ENCODE measurements around the gene RGS10.

RGS10 gene

DNA sequence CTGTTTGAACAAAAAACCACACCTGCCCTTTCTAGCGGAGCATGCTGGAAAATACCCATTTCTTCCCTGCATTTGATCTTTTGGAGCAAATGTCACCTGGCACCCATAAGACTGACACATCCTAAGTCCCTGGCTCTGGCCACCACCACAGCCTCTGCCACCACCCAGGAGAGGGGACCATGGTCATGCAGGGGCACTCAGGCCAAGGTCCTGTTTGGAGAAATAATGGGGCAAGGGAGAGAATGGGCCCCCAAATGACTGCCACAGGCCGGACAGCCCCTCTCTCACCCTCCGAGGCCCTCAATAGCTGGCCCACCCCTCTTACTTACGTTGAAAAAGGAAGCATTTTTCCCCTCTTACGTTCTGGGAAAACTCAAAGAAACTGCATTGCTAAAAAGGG is 35.4 kb downstream of the RGS10 start:
- H3K4me3 ChIP-seq (ENCODE audit: low read depth, low read length), result no peak overlapping the region
- ChIA-PET CTCF (no interaction called here), POLR2A (no interaction called here)
- no peak overlapping the region for H3K27ac ChIP-seq (ENCODE audit: extremely low read depth, low read depth, low read length)
- H3K9me3 ChIP-seq (ENCODE audit: control insufficient read depth, insufficient read depth, low read depth, low read length), result no peaks in the 10 kb centered on the region
- H3K4me1 ChIP-seq (ENCODE audit: control insufficient read depth, insufficient read depth, low read length), result no peaks in the 10 kb centered on the region
- H3K36me3 ChIP-seq (ENCODE audit: control insufficient read depth in 2 of 2, insufficient read depth in 1 of 2, low read length in 2 of 2), result peaks cover 0 to 13% of the 10 kb centered on the region in 2 experiments; a peak in 1 of 3 replicates
- TF ChIP-seq ZNF423 (tag by site-specific recombination; IDR thresholded peaks at IDR 0.05) (no peak), SCRT2 (tag by site-specific recombination; IDR thresholded peaks at IDR 0.05) (no peak), ZNF660 (tag by site-specific recombination; IDR thresholded peaks at IDR 0.05) (no peak), PRDM6 (tag by site-specific recombination; IDR thresholded peaks at IDR 0.05) (no peak), ZNF23 (tag by site-specific recombination; IDR thresholded peaks at IDR 0.05; ENCODE audit: borderline replicate concordance) (no peak), ZNF449 (tag by site-specific recombination; IDR thresholded peaks at IDR 0.05) (no peak), ZNF629 (tag by site-specific recombination; IDR thresholded peaks at IDR 0.05) (no peak)
- TF ChIP-seq, protein P1, sequence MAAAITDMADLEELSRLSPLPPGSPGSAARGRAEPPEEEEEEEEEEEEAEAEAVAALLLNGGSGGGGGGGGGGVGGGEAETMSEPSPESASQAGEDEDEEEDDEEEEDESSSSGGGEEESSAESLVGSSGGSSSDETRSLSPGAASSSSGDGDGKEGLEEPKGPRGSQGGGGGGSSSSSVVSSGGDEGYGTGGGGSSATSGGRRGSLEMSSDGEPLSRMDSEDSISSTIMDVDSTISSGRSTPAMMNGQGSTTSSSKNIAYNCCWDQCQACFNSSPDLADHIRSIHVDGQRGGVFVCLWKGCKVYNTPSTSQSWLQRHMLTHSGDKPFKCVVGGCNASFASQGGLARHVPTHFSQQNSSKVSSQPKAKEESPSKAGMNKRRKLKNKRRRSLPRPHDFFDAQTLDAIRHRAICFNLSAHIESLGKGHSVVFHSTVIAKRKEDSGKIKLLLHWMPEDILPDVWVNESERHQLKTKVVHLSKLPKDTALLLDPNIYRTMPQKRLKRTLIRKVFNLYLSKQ (tag by site-specific recombination; IDR thresholded peaks at IDR 0.05; ENCODE audit: borderline replicate concordance), result no peak
- TF ChIP-seq, protein P2, sequence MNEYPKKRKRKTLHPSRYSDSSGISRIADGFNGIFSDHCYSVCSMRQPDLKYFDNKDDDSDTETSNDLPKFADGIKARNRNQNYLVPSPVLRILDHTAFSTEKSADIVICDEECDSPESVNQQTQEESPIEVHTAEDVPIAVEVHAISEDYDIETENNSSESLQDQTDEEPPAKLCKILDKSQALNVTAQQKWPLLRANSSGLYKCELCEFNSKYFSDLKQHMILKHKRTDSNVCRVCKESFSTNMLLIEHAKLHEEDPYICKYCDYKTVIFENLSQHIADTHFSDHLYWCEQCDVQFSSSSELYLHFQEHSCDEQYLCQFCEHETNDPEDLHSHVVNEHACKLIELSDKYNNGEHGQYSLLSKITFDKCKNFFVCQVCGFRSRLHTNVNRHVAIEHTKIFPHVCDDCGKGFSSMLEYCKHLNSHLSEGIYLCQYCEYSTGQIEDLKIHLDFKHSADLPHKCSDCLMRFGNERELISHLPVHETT (tag by site-specific recombination; IDR thresholded peaks at IDR 0.05), result no peak

GRCh38 chr10:119505588-119506315 is 36.8 kb downstream of the RGS10 start:
- TF ChIP-seq ZNF366 (tag by site-specific recombination; conservative IDR thresholded peaks at IDR 0.05), result no peak
- no peak for TF ChIP-seq ZNF544 (tag by site-specific recombination; IDR thresholded peaks at IDR 0.05)
- TF ChIP-seq ZNF202 (tag by site-specific recombination; IDR thresholded peaks at IDR 0.05; ENCODE audit: borderline replicate concordance), result no peak
- TF ChIP-seq MYNN (tag by site-specific recombination; IDR thresholded peaks at IDR 0.05; ENCODE audit: borderline replicate concordance), result no peak
- TF ChIP-seq ZNF302 (tag by site-specific recombination; IDR thresholded peaks at IDR 0.05; ENCODE audit: low read depth), result no peak
- TF ChIP-seq, protein P3, sequence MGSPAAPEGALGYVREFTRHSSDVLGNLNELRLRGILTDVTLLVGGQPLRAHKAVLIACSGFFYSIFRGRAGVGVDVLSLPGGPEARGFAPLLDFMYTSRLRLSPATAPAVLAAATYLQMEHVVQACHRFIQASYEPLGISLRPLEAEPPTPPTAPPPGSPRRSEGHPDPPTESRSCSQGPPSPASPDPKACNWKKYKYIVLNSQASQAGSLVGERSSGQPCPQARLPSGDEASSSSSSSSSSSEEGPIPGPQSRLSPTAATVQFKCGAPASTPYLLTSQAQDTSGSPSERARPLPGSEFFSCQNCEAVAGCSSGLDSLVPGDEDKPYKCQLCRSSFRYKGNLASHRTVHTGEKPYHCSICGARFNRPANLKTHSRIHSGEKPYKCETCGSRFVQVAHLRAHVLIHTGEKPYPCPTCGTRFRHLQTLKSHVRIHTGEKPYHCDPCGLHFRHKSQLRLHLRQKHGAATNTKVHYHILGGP (tag by site-specific recombination; IDR thresholded peaks at IDR 0.05), result no peak
- no peak for TF ChIP-seq ZNF404 (tag by site-specific recombination; IDR thresholded peaks at IDR 0.05)
- no peak for TF ChIP-seq ZNF157 (tag by site-specific recombination; IDR thresholded peaks at IDR 0.05)
- TF ChIP-seq, protein P4, sequence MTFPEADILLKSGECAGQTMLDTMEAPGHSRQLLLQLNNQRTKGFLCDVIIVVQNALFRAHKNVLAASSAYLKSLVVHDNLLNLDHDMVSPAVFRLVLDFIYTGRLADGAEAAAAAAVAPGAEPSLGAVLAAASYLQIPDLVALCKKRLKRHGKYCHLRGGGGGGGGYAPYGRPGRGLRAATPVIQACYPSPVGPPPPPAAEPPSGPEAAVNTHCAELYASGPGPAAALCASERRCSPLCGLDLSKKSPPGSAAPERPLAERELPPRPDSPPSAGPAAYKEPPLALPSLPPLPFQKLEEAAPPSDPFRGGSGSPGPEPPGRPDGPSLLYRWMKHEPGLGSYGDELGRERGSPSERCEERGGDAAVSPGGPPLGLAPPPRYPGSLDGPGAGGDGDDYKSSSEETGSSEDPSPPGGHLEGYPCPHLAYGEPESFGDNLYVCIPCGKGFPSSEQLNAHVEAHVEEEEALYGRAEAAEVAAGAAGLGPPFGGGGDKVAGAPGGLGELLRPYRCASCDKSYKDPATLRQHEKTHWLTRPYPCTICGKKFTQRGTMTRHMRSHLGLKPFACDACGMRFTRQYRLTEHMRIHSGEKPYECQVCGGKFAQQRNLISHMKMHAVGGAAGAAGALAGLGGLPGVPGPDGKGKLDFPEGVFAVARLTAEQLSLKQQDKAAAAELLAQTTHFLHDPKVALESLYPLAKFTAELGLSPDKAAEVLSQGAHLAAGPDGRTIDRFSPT (tag by site-specific recombination; IDR thresholded peaks at IDR 0.05), result no peak
- TF ChIP-seq ZNF26 (tag by site-specific recombination; IDR thresholded peaks at IDR 0.05), result no peak
- TF ChIP-seq MZF1 (tag by site-specific recombination; IDR thresholded peaks at IDR 0.05; ENCODE audit: borderline replicate concordance), result no peak
- Histone ChIP-seq H3K36me3 (ENCODE audit: control insufficient read depth in 2 of 2, insufficient read depth in 1 of 2, low read length in 2 of 2) (no peaks in the 10 kb centered on the region), H3K4me1 (ENCODE audit: control insufficient read depth, insufficient read depth, low read length) (no peaks in the 10 kb centered on the region), H3K4me3 (ENCODE audit: low read depth, low read length) (no peak overlapping the region), H3K9me3 (ENCODE audit: control insufficient read depth, insufficient read depth, low read depth, low read length) (no peaks in the 10 kb centered on the region), H3K27ac (ENCODE audit: extremely low read depth, low read depth, low read length) (no peak overlapping the region)
- ChIA-PET POLR2A (interaction anchor here (0.6 kb wide), 1 partner anchor 342 kb away, joined by 4 read pairs; no protein-coding TSS in a partner anchor), CTCF (interaction anchor here (0.5 kb wide), 1 partner anchor 354 kb away, joined by 4 read pairs; no protein-coding TSS in a partner anchor)

Data from HEK293 (cell line).